Right lung (tissue), 5 donors: ENCODE results near the gene HDHD5. TPM values are rescaled to one million over a fixed set of nuclear protein-coding genes. Genes with fewer than 3 reads are reported as not detected.
"Not testable (repeated sequence)": the region's sequence is repeated elsewhere in the genome, so short reads cannot be mapped to it uniquely, and the experiment has no call there.

Experiments used
- DNase-seq, 2 donors: peaks; one replicate each; pipeline ENCODE4 v3.0.0-alpha.2; 2013
- polyA plus RNA-seq, 5 donors: library from polyadenylated mRNA; unstranded; fragments of 120-200 nt; gene quantifications; one replicate each; pipeline versions ENCODE4 v1.2.1 to v1.2.3, GENCODE V29; 2013; ENCODE audit warnings: inconsistent platforms in 1 of 5, low replicate concordance in 1 of 5; ENCODE audit not compliant: insufficient read length in 5 of 5, insufficient read depth in 1 of 5

The HDHD5 gene
- polyA plus RNA-seq, 5 donors, result 28.2 to 41.1 (median 33.2) TPM

GRCh38 chr22:17159504-17159951 lies 451 bp upstream of the HDHD5 start:
- peak in 1 of 2 donors; percentile 43 for DNase-seq

GRCh38 chr22:17158176-17158567 lies 905 bp downstream of the HDHD5 start:
- no peak for DNase-seq

DNA sequence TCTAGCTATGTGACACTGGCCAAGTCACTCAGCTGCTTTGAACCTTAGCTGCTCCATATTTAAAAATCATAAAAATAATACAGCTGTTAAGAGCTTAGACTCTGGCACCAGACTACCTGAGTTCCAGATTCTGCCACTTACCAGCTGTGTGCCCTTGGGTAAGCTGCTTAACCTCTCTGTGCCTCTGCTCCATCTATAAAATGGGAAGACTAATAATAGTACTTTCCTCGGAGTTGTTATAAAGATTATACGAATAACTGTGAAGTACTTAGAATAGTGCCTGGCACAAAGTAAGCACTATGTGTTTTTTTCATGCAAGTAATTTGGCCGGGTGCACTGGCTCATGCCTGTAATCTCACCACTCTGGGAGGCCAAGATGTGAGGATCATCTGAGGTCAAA lies 1.4 kb downstream of the HDHD5 start:
- DNase-seq, result no peak

DNA sequence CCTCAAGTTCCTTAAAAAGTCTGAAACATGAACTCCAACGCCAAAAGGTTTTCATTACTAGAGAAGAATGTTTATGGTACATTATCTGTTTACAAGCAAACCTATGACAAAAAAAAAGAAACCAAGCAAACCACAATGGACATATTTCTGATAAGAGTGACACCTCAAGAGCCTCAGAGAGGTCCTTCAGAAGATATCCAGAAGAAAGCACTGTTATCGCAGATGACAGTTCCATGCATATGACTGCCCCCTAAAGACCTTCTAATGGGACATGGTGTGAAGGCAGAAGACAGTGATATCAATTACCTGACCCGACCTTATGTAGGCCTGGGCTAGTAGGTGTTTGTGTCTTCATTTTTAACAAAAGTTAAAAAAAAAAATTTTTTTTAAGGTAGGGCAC lies 3.1 kb downstream of the HDHD5 start:
- DNase-seq, result no peak

DNA sequence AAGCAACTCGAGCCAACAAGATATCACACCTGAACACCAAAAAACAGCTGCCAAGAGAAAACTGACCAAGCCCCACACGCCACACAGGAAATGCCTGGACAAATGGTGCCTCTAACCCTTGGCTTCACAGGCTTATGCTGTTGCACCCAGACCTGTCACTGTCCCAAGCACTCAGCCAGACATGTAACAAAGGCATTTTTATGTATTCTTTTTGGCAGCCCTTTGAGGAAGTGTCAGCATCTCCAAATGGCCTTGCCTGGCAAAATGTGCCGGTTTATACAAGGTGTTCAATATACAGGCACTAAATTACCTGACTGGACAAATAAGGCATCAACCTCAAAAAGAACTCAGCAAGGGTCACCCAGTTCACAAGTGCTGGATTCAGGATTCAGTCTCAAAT lies 6.1 kb downstream of the HDHD5 start:
- DNase-seq, result no peak

DNA sequence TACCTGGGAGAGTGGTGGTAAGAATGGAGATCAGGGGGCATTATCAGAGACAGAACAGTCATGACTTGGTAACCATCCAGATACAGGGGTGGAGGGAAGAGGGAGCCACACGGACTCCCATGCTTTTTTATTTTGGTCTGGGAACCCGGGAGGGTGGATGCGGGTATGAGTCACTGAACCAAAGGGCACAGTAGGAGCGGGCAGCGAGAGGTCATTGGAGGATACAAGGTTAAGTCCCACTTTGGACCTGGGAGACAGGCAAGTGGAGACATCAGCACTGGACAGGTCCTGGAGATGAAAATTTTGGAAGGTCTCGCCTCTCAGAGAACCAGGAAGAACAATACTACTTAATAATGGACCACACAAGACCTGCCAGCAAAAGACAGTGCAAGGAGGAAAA lies 6.7 kb downstream of the HDHD5 start:
- no peak for DNase-seq

- DNase-seq, result no peak
Measured at GRCh38 chr22:17149076-17149815, 9.8 kb downstream of the HDHD5 start.

DNA sequence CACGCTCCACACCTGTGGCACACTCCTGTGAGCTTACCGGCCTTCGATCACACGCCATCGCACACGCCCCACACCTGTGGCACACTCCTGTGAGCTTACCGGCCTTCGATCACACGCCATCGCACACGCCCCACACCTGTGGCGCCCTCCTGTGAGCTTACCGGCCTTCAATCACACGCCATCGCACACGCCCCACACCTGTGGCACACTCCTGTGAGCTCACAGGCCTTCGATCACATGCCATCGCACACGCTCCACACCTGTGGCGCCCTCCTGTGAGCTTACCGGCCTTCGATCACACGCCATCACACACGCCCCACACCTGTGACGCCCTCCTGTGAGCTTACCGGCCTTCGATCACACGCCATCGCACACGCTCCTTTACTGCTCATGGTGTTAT lies 11.6 kb downstream of the HDHD5 start:
- not testable (repeated sequence) for DNase-seq

- no peak for DNase-seq
Measured at GRCh38 chr22:17145021-17145680, 13.9 kb downstream of the HDHD5 start.

DNA sequence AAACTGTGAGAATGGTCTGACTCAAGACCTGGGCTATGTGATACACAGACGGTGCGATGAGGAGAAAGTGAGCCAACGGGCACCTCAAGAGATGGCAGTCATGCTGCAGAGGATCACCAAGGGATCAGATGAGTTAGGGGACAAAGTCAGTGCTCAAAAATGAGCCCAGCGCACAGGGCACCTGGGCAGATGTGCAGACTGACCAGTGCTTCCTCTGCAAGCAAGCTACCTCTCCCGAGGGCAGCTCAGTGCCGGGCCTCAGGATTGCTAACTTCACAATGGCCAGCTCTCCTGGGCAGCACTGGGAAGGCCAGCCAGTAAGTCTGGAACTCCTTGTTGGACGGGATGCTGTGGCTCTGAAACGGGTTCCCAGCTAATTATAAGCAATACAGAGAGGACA lies 15.3 kb downstream of the HDHD5 start:
- no peak for DNase-seq

DNA sequence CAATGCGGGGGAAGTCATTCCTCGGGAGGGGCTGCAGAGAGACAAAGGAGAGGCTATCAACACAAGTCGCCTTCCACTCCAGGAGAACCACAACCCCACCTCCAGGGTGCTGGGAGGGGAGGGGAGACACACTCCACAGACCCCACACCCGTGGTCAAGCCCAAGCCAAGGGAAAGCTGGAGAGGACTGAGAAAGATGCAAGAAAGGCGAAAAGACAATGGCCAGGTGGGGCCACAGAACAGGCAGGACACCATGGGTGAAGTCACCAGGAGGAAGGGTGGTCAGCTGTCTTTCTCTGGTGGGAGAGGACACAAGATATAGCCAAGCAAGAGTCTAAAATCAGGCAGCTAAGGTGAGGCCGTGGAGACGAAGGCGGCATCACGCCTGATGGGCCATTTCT lies 16.0 kb downstream of the HDHD5 start:
- DNase-seq, result no peak

DNA sequence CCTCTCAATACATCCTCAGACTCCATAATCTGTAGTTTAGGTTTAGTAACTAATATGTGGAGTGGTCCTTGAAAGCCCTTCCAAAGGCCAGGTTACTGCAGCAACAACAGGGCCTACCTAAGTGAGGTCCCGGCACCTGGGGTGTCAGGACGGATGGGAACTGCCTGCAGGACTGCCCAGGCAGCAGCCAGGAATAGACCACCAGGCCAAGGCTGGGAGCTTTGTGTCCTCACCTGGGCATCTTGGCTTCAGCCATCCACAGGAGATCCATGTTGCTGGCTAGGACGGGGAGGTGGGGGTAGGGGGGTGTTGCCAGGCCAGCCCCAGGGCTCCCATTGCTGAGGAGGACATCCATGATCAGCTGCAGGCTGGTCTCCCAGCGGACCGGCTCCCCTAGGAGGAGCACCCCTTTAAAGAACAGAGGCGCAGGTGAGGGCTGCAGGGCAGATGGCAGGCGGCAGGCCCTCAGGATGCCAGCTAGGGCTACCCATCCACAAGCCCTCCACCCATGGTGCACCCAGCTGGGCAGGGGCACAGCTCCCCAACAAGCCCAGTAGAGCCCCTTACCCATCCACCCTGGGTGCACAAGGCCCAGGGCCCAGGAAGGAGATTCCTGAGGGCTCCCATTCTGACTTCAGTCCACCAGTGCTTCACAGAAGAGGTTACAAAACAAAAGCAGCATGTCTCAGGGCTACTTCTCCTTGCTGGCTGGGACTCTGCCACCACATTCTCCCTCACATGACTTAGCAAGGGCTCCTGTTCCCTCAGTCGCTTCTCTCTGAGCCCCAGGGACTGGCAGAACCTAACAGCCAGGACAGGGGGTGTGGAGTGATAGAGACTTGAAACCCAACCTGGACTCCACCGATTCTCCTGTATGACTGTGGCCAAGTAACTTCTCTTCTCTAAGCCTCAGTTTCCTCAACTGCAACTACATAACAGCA lies 18.0 kb downstream of the HDHD5 start:
- no peak for DNase-seq

DNA sequence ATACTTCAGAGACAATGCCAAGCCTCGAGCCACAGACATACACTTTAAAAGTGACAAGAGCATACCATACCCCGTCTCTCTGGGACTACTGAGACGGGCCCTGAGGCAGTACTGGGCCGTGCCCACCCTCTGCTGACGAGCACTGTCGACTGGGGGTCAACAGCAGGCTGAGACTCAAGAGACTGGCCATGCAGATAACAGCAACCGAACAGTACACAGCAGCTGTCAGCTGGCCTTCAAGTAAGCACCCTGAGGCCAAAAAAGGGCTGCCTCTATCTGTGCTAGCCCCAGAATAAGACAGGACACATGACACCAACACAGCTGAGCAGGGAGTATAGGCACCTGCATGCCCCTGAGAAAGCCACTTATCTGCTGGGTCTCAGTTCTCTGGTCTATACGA lies 19.1 kb downstream of the HDHD5 start:
- DNase-seq, result no peak

- DNase-seq, result no peak
Measured at GRCh38 chr22:17138513-17138912, 20.6 kb downstream of the HDHD5 start.

DNA sequence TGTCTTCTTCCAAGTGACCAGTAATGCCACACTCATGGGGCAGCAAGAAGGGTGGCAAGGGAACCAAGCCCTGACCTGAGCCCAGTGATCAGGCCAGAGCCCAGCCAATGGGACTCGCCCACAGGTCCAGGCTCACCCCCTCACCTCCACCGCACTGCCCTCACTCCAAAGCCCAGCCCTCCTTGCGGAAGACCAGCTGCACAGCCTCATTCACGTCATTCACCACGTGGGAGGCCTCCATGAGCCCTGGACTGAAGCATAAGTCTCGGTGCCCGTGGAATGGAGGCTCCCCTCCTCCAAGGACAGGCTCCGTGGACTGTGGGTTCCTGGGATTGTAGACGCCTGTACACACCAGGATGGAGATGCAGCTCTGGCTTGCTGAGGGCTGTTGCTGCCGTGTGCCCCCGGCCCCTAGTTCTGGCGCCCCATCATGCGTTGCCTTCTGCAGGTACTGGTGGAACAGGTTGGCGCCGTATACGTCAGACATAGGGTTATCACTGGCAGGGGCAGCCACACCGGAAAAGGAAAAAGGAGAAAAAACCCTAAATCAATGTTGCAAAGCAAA lies 21.1 kb downstream of the HDHD5 start:
- no peak for DNase-seq

- no peak for DNase-seq
Measured at GRCh38 chr22:17137170-17137569, 21.9 kb downstream of the HDHD5 start.

- no peak for DNase-seq
Measured at GRCh38 chr22:17135153-17135760, 23.8 kb downstream of the HDHD5 start.

DNA sequence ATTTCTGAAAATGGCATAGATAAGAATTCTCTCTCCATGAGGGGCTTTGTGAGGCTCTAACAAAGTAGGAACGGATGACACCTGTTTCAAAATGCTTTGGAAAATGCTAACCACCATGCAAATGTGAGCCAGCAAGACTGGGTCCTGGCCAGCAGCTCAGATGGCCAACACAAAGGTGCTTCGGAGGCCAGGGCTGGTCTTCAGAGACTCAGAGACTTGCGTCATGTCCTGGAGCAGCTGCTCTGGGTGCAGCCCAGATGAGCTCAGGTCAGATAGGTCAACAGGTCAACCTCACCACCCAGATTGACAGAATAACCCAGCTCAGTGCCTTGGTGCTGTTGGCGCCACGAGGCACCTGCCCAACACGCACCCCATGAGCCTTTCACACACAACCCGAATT lies 25.9 kb downstream of the HDHD5 start:
- no peak for DNase-seq

DNA sequence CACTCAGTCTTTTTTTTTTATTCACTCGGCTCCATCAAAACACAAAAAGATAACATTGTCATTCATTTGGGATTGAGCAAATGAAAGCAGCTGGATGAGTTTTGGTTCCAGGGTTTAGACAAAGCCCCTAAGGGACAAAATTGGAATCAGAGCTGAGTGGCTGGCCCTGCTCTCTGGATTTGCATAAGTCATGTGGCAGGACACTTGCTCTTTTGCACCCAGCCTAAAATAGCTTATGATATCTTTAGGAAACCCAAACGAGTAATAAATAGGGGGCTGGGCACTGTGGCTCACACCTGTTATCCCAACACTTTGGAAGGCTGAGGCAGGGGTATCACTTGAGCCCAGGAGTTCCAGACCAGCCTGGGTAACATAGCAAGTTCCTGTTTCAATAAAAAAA lies 27.0 kb downstream of the HDHD5 start:
- no peak for DNase-seq

DNA sequence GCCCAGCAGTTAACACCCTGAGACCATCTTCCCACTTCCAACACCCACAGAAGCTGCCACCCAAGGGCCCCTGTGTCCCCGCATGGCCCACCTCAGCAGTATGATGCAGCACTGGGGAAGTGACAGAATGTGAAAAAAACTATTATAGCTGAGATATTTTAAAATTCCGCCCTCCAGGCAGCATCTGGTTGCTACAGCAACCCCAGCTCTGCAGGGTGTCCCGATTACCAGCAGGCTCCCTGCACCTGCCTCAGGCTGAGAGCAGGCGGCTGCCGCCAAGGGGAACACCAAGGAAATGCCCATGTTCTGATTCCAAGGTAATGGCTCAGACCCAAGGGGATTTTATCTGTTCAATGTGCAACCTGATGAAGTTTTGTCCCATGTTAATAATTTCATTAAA lies 27.4 kb downstream of the HDHD5 start:
- no peak for DNase-seq

GRCh38 chr22:17130199-17130598 lies 28.9 kb downstream of the HDHD5 start:
- DNase-seq, result no peak
